Endometrium (tissue), 2 donors: ENCODE results near the gene FHAD1.
A peak's percentile ranks its signal among the peaks of the same experiment; 100 is the strongest.
"Not testable (repeated sequence)": the region's sequence is repeated elsewhere in the genome, so short reads cannot be mapped to it uniquely, and the experiment has no call there.

Experiments
- FAIRE-seq: peaks from 2 replicates; lab custom pipeline; 2012; peaks lifted over from hg19 to GRCh38; lab: Jason Lieb, UNC
- donor health status: control.
- donor health status: control.

Gene FHAD1

DNA sequence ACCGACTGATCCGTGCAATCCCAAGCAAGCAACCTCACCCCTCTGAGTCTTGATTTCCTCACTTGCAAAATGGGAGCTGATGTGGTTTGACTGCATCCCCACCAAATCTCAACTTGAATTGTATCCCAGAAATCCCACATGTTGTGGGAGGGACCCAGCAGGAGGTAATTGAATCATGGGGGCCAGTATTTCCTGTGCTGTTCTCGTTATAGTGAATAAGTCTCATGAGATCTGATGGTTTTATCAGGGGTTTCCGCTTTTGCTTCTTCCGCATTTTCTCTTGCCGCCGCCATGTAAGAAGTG is 58.4 kb downstream of the FHAD1 start:
- no peak for FAIRE-seq

GRCh38 chr1:15306352-15306751 is 59.3 kb downstream of the FHAD1 start:
- FAIRE-seq: not testable (repeated sequence)

DNA sequence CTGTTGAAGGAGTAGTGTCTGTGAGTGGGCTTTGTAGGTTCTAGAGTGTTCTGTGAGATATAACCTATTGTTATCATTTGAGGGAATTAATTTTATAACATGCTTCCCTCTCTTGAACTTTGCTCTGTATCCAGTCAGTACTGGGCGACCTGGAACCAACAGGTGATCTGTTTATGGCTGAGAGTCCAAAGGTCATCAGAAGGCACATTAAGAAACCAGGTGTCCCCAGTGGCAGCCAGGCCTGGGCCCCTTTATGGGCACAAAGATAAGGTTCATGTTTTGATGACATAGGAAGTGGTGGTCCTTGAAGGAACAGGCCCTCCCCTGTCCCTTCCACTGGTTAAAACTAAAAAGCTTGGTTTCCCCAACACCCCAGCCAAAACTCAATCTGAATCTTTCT is 61.1 kb downstream of the FHAD1 start:
- no peak for FAIRE-seq

- no peak for FAIRE-seq
Observed at GRCh38 chr1:15308621-15309027, 61.6 kb downstream of the FHAD1 start.

- no peak for FAIRE-seq
Observed at GRCh38 chr1:15309687-15310086, 62.7 kb downstream of the FHAD1 start.

- FAIRE-seq: no peak
Observed at GRCh38 chr1:15310544-15310943, 63.5 kb downstream of the FHAD1 start.

DNA sequence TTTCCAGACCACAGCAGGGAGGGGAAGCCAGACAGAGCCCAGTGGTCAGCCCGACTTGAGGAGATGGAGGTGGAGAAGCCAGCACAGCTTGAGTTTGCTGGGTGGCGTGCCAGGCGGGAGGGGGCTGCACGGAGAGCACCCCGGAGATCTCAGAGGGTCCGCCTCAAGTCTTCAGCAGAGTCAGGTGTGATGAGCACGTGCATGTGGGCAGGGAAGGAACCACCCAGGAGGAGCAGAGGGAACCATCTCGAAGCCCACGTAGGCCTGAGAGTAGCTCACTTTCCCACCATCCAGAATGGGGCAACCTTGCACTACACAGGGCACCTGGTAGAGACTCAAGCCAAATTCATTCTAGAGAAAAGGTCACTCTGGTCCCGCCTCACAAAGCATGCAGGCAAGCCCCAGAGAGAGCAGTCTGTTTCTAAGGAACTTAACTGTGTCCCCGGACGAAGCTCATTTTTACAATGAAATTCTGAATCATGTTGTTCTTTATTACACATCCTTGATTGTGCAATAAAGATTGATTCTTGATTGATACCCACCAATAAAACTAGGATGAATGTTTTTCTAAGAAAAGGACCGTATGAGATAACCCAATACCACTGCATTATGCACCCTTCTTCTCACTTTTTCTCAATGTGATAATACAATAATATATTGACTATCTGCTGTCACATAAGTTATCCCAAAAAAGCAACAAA is 64.2 kb downstream of the FHAD1 start:
- FAIRE-seq: no peak

GRCh38 chr1:15311880-15312279 is 64.9 kb downstream of the FHAD1 start:
- no peak for FAIRE-seq

GRCh38 chr1:15312626-15313411 is 65.8 kb downstream of the FHAD1 start:
- no peak for FAIRE-seq

DNA sequence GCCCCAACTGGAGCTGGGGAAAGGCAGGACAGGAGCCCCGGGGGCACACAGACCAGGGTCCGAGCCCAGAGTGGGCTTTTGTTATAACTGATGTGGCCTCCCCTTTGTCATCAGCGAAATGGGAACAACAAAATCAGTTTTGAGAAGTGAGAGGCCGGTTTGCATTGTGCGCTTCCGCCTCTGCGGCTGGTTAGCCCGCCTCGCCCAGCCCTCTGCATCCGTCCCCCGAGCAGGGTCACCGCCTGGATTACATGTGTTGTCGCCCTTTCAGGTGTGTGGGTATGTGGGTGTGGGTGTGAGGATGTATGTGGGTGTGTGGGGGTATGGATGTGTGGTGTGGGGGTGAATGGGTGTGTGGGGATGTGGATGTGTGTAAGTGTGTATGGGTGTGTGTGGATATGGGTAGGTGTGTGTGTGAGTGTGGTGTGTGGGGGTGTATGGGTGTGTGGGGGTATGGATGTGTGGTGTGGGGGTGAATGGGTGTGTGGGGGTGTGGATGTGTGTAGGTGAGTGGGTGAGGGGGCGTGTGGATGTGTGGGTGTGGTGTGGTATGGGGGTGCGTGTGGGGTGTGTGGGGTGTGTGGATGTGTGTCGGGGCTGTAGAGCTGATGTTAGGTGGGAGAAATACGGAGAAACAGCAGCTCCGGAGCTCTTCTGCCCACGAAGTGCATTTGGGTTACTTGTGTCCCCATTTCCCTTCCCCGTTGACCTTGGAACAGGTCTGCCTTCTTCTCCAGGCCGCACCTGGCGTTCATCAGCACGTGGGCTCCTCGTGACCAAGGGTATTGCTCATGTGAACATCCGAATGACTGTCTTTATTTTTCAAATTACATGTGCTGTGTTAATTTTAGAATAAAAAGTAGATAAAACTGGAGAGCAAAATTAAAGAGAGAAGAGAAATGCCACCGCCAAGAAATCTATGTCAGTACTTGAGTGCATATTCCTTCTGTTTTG is 67.6 kb downstream of the FHAD1 start:
- FAIRE-seq: no peak

- no peak for FAIRE-seq
Observed at GRCh38 chr1:15315815-15316214, 68.8 kb downstream of the FHAD1 start.

DNA sequence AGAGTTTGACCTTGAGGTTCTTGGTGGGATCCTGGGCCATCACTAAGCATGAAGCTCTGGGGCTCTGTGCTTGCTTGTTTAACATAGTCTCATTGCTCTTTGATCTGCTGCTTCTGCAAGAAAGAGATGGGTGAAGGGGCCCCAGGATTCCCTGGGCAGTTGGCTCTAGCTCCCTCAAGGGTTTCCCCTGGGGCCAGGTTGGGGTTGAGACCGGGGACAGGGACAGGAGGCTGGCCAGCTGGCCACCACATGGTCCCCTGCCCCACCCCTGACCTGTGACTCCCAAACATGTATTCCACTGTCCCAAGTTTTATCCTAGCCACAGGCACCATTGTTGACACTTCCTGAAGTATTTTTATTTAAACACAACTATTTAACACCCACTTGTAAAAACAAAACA is 69.5 kb downstream of the FHAD1 start:
- no peak for FAIRE-seq

DNA sequence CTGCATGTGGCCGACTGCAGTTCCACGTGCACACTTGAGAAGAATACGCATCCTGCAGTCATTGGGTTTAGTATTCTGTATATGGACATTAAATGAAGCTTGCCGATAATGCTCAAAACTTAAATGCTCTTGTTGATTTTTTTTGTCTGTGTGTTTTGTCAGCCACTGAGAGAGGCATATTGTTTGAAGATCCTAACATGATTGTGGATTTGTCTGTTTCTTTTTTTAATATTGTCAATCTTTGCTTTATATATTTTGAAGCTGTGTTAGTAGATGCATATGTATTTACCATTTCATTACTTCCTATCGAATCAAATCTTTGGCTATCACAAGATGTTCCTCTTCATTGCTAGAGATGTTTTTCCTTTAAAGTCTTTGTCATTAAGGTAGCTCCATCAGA is 73.2 kb downstream of the FHAD1 start:
- no peak for FAIRE-seq

- FAIRE-seq: no peak
Observed at GRCh38 chr1:15321601-15322000, 74.6 kb downstream of the FHAD1 start.

DNA sequence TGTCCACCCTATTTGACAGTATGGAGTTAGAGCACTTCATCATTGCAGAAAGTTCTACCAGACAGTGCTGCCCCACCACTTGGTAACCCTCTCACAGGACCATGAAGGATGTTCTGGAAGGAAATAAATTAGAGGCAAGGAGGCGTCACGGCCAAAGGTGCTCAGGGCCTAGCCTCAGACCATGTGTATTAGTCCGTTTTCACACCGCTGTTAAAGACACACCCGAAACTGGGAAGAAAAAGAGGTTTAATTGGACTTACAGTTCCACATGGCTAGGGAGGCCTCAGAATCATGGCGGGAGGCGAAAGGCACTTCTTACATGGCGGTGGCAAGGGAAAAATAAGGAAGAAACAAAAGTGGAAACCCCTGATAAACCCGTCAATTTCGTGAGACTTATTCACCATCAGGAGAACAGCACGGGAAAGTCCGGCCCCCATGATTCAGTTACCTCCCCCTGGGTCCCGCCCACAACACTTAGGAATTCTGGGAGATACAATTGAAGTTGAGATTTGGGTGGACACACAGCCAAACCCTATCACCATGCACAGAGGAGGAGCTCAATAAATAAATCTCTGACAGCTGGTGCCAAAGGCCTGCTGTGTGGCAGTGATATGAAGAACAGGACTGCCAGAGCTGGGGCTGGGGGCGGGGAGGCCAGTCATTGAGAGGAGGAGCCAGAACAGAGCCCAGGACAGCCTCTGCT is 75.8 kb downstream of the FHAD1 start:
- FAIRE-seq: no peak

GRCh38 chr1:15323351-15323988 is 76.4 kb downstream of the FHAD1 start:
- peak; percentile 23 for FAIRE-seq

- FAIRE-seq: no peak
Observed at GRCh38 chr1:15323989-15324868, 77.2 kb downstream of the FHAD1 start.

DNA sequence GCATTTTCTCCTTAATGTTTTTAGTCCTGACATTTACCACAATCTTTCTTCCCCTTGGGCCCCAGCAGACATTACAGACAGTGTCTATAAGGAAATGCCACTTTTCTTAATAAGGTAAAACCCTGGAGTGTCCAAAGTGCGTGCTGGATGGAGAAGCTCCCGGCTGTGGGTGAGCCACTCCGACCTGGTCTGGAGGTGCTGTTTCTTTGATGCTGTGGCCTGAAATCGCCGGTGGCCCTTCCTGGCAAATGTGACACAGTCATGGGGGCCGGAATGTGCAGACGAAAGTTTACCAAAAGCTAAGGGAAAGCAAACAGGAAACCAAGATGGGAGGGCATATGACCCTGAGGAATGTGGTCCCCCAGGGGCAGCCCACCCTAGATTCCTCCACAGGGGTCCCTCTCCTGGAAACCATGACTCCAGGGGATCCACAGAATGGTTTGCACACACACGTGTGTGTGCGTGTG is 77.9 kb downstream of the FHAD1 start:
- no peak for FAIRE-seq

DNA sequence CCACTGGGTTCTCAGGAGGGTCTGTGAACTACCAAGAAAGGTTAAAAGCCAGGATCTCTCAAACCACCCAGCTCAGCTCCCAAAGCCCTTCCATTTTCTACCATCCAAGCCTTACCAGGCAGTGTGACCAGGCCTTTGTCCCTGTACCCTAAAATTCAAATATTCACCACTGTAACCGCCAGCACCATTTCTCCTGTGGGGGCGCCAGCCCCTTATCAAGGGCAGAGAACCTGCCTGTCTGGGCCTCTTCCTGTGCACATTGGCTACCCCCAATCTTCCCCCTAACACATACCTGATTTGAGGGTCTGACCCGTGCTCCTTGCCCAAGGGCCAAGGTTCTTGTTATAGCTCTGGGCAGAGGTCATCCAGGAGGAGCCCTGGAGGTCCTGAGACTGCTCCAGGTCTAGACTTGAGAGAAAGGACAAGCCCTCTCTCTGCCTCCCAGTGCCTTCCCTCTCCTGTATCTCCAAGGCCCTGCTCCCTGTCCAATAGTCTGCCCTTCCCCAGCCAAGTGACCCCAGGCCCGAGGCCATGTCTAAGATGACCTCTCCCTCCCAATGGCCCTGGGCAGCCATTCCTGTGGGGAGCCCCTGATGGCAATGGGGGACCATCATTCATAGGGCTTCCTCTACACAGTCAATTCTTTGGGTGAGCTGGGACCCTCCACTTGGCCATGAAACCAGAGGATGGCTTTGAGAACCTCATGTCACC is 78.5 kb downstream of the FHAD1 start:
- no peak for FAIRE-seq
